Endometrial microvascular endothelial cells (primary cell): ENCODE results near the gene DCPS. TPM values are rescaled to one million over a fixed set of nuclear protein-coding genes. Genes with fewer than 3 reads are reported as not detected.
"Not testable (repeated sequence)": the region's sequence is repeated elsewhere in the genome, so short reads cannot be mapped to it uniquely, and the experiment has no call there.

Source experiments
- in situ Hi-C: cut with HindIII; loops from 2 replicates; pipeline ENCODE4 v1.10.0; 2017; ENCODE audit warnings: low sequenced_read_pairs, low pct_unique_long_range_greater_than_20kb; ENCODE audit errors: inconsistent ontology term
- total RNA-seq: library from RNA; depleted of rRNA; stranded (reverse); fragments of >200 nt; gene quantifications from one replicate; pipeline ENCODE4 v1.2.3, GENCODE V29; 2015; ENCODE audit errors: inconsistent ontology term

Gene DCPS
- total RNA-seq, 1 donor from 2014 or later, result 29.1 TPM

DNA sequence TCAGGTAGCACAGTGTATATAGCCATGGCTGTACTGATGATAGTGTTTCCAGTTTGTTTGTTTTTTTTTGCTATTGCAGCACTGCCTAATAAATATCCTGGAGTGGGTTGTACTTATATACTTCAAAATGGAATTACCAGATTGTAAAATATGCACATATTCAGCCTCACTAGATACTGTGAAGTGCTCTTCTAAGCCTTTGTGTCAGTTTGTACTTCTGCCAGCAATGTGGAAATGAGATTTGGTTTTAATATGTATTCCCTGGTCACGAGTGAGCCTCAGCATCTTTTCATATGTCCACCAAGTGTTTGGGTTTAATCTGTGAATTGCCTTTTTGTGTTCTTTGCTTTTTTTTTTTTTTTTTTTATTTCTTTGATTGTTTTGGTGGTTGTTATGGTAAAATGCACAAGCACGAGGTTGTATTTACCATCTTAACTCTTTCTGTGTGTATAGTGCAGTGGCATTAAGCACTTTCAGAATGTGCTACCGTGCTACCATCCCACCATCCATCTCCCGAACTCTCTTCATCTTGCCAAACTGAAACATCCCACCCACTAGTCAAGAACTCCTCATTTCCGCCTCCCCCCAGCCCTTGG lies 86.5 kb downstream of the DCPS start:
- in situ Hi-C loops, result no loop called here

- in situ Hi-C loops, result no loop called here
Observed at GRCh38 chr11:126391286-126391954, 87.6 kb downstream of the DCPS start.

DNA sequence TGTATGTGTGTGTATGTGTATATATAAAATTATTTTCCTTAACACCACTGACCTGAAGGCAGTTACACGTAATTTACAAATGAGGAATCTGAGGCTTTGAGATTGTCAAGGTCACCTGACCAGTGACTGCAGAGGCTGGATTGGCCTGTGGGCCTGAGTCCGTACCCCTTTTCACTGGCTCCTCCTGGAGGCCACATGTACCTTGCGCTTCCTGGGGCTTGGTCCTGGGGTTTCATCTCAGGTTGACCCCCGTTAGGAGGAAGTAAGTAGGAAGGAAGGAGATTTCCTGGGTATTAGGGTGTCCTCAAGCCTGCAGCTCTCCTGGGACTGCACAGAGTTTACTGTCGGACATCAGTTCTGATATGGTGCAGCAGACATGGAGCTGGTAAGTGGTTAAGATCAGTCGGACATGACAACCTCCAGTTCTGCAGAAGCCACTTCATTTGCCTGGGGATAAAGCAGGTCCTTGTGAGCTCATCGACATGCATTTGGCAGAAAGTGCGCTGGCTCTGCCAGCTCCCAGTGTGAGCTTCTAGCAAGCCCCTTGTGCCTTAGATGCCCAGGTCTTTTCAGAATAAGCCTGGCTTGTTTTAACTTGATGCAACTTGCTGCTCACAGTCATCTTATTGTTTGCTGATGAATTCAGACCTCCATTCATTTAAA lies 88.2 kb downstream of the DCPS start:
- in situ Hi-C loops, result no loop called here

GRCh38 chr11:126392633-126393013 lies 88.8 kb downstream of the DCPS start:
- in situ Hi-C loops, result no loop called here

GRCh38 chr11:126393143-126393542 lies 89.3 kb downstream of the DCPS start:
- in situ Hi-C loops, result no loop called here

DNA sequence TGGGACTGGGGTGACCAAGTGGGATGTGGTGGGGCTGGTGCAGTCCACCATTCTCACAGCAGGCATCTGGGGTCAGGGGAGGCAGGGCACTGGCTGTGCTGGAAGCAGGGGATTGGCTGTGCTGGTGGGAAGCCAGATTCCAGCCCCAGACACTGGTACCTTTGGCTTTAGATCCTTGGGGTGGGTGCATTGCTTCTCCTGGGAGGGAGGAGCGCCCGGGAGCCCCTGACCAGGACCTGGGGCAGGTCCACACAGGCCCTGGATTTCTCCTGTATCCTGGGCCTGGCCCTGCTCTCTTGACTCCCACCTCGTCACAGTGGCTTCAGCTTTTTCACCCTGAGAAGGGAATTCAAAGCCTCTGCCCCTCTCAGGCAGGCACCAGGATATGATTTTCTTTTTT lies 90.2 kb downstream of the DCPS start:
- in situ Hi-C loops, result no loop called here

GRCh38 chr11:126394634-126395072 lies 90.8 kb downstream of the DCPS start:
- in situ Hi-C loops, result not testable (repeated sequence)

Other genes with a start within 250 kb of the DCPS start
- 4.3 TPM for gene CDON, start 241.2 kb upstream of the DCPS start, total RNA-seq
- gene RPUSD4, start 92.4 kb upstream of the DCPS start, total RNA-seq, result 22.3 TPM
- 33.2 TPM for gene FAM118B, start 92.3 kb upstream of the DCPS start, total RNA-seq
- gene SRPRA, start 35.2 kb upstream of the DCPS start, total RNA-seq, result 126 TPM
- 21.6 TPM for gene FOXRED1, start 34.9 kb upstream of the DCPS start, total RNA-seq
- 11.4 TPM for gene TIRAP, start 21.0 kb upstream of the DCPS start, total RNA-seq
- 33.8 TPM for gene ST3GAL4, start 51.6 kb downstream of the DCPS start, total RNA-seq